GM19372 (cell line): ENCODE data around the gene UBALD2.
"Not testable (repeated sequence)": the region's sequence is repeated elsewhere in the genome, so short reads cannot be mapped to it uniquely, and the experiment has no call there.

Experiments
- ATAC-seq: cut with Tn5 transposase; IDR thresholded peaks from one replicate; pipeline ENCODE4 v1.9.1; 2021; ENCODE audit warnings: mild to moderate bottlenecking, low read depth, moderate library complexity; ENCODE audit not compliant: unreplicated experiment

The UBALD2 gene

DNA sequence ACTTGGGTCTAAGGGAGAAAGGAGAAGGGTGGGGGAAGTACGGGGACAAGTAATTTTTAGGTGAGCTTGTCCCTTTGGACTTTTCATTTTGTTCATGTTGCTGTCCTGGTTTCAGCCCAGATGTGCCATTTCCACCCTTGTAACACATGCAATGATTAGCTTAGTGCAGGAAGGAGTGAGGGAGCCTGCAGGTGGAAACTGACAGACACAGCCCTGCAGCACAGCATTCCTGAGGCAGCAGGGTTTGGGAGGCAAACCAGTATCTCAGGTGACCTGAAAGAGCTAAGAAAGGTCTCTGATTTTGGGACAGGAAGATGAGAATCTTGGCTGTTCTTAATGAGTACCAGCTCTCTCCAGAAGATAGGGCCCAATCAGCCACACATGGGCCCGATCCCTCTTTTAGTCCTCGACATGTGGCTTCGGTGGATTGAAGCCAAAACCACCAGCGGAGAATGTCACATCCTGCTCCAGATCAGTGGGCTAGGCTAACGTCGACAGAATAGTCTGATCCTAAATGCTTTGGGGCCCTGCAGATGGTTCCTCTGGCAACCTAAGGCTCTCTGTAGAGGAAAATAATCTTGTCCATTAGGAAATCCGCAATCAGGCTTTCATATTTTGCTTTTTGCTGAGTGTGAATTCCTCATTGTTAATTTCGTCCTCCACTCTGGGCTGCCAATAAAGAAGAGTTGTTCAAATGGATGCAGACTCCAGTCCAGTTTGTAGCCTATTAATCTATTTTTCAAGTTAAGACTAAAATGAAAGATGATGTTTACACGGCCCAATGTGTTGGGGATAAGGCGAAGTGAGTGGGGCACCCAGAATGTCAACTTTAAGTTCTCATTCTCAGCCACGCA, 21.1 kb upstream of the UBALD2 start:
- ATAC-seq: no peak

DNA sequence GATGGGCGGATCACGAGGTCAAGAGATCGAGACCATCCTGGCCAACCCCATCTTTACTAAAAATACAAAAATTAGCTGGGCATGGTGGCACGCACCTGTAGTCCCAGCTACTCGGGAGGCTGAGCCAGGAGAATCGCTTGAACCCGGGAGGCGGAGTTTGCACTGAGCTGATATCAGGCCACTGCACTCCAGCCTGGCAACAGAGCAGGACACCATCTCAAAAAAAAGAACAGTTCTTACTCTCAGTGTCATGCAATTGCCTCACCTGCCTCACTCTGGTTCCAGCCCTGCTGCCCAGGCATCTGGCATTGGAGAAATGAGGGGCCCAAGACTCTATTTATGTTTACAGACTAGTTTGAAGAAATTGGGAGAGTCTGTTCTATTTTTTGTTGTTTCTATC, 20.4 kb upstream of the UBALD2 start:
- ATAC-seq: not testable (repeated sequence)

DNA sequence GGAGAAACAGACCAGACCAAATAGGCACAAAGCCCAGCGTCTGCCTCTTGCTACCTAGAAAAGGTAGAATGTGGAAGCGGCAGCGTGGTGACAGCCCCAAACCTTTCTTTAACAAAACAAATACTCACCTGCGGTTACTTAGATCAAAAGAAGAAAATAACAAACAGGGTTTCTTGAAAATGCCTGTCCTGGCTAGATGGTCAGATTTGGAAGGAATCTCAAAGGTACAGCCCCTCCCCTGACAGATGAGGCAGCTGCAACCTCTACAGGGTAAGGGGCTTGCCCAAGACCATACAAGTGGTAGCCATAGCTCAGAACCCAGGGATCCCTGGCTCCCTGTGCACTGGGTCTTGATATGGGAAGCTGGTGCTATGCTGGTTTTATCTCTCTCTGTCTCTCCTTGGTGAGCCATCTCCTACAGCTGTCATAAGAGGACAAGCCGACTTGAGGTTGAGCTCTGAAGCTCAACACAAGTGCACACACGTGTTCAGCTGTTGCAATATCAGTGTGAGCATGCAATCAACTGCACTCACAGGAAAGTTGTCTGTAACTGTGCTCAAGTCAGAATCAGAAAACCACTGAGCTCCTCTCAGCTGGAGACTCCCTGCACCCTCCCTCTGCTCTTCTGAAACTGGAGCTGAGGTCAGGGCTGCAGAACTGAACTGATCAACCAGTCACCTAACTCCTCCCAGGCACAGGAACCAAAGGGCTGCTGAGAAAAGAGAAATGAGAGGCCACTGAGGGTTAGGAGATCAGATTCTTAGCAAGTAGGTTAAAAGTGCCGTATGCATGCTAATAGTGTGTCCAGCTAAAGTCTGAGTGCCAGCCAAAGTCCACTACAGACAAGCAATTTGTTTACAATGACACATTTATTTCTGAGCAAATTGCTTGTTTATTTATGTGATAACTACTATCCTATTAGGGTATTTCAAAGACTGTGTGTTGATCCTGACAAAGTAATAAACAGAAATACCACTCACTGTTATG, 18.8 kb upstream of the UBALD2 start:
- ATAC-seq: peak; percentile 92

DNA sequence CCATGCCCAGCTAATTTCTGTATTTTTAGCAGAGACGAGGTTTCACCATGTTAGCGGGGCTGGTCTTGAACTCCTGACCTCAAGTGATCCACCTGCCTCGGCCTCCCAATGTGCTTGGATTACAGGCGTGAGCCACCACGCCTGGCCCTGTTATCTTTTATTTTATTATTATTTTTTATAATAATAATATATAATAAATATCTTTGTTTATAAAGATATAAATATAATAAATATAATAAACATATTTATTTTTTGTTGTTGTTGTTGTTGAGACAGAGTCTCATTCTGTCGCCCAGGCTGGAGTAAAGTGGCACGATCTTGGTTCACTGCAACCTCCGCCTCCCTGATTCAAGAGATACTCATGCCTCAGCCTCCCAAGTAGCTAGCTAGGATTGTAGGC, 17.8 kb upstream of the UBALD2 start:
- ATAC-seq: no peak

DNA sequence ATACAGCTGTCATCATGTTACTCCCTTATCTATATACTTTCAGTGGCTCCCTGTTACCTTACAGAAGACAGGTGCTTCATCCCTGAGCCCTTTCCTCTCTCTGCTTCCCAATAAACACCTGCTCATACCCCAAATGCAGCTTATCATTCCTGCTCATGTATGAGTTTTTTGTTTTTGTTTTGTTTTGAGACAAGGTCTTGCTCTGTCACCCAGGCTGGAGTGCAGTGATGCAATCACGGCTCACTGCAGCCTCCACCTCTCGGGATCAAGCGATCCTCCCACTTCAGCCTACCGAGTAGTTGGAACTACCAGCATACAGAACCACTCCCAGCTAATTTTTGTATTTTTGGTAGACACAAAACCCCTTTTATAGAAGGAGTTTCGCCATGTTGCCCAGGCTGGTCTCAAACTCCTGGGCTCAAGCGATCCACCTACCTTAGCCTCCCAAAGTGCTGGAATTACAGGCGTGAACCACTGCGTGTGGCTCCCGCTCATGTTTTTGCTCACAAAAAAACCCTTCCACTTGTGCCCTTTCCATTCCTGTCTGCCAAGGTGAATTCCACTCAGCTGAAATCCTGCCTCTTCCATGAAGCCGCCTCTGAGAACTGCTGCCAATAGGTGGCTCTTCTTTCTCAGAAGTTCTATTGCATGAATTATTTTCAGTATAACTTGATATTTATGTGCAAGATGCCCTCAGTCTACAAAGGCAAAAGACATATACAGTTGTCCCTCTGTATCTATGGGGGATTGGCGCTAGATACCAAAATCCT, 16.9 kb upstream of the UBALD2 start:
- ATAC-seq: no peak

DNA sequence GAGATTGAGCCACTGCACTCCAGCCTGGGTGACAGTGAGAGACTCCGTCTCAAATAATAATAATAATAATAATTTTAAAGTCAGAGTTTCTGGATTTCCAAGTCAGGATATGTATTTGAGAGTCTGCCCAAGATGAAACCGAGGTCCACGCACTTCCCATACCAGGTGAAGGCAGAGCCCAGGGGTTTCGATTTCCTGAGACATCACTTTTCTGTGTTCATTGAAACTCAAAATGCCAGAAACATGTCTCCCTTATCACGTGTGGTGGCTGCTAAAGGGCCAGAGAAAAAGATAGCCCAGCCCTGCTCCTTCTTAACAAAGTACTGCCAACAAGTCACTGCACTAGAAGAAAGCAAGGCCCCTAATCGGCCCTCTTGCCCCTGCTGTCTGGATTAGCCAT, 15.0 kb upstream of the UBALD2 start:
- ATAC-seq: no peak

DNA sequence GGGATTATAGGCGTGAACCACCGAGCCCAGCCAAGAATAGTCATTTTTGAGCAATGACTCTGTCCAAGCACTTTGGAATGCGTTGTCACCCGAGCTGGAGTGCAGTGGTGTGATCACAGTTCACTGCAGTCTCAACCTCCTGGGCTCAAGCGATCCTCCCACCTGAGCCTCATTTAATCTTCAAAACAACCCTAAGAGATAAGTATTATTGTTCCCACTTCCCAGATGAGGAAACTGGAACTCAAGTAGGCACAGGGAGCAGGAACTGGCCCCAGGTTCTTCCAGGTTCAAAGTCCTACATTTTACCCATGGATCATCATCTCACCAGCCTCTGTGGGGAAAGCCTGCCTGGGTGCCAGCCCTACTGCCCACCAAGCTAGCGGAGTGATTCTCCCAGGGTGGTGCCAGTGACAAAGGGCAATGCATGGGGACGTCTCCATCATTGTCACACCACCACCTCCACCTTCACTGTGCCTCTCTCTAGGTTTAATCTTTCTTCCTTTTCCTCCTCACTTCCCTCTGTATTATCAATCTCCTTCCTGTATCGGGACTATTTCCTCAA, 13.6 kb upstream of the UBALD2 start:
- ATAC-seq: no peak

DNA sequence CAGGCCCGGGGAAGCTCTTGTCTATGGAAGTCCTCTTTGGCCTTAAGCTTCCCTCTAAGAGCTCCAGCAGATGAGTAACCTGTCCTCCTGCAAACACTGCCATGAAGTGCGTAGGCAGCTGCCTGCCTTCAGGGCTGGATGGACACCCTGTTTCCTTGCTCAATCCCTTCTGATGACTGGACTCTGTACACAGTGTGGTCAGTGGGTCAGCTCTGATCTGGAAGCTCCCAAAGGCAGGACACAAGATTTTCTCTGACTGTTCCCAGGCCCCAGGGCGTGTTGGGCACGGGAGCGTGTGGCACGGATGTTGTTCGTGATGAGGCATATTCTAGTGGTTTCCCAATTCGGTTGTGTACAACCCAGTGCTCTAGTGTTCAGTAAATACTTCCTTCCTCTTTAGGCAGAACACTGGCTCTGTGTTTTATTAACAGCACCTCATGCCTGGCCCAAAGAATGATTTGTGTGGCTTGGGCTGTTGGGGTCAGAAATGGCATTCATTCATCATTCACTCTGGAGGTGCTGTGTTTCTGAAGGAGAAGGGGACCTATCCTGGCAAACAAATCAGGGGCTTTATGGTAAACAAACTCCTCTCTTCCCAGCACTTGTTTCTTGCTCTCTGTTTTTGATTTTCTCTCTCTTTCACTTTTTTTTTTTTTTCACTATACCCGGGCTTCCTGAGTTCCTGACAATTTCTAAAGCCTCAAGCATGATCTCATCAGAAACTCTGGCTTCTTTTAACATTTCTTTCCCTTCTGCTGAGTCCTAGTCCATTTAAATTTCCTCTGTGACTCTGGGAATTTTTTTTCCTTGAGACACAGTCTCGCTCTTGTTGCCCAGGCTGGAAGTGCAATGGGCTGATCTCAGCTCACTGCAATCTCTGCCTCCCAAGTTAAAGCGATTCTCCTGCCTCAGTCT, 12.9 kb upstream of the UBALD2 start:
- no peak for ATAC-seq

DNA sequence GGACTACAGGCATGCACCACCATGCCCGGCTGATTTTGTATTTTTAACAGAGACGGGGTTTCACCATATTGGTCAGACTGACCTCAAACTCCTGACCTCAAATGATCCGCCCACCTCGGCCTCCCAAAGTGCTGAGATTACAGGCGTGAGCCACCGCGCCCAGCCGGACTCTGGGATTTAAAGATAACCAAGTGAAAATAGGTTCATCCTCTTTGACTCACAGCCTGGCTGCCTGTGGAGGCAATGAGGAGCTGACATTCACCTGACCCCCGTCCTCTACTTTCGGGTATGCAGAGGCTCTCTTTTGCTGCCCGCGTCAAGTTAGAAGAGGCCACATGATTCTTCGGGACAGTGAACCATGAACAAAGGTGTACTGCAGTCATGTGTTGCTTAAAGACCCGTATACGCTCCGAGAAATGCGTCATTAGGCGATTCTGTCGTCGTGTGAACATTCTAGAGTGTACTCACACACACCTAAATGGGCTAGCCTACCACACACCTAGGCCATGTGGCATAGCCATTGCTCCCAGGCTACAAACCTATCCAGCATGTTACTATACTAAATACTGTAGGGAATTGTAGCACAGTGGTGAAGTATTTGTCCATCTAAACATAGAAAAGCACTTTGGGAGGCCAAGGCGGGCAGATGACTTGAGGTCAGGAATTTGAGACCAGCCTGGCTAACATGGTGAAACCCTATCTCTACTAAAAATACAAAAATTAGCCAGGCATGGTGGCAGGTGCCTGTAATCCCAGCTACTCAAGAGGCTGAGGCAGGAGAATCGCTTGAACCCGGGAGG, 12.0 kb upstream of the UBALD2 start:
- not testable (repeated sequence) for ATAC-seq

DNA sequence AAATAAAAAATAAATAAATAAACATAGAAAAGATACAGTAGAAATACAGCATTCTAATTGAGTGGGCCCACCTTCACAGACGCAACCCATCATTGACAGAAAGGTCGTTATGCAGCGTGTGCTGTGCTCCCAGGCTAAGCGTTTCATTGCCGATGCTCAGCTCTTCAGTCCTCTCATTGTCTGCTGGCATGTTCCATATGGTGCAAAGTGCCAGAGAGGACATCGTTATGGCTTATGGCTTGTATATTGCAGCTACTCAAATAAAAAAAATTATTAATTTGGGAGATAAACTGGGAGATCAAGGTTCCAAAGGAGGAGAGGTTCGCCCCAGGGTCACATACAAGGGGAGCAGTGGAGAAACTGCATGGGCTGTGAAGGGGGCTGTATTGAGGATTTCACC, 11.3 kb upstream of the UBALD2 start:
- ATAC-seq: no peak

DNA sequence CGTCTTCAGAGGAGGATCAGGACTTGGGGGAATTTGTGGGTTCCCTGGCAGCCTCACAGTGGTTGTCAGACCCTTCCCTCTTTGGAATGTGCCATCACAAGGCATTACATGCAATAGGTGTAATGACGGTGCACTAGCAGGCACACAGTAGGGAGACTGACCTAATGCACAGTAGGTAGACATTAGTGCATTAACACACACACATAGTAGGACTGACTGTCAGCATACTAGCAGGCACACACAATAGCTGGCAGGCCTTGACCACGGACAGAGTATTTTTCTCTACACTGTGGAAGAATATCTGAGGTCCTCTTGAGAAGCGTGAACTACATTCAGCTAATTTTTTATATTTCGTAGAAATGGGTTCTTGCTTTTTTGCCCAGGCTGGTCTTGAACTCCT, 10.9 kb upstream of the UBALD2 start:
- no peak for ATAC-seq

DNA sequence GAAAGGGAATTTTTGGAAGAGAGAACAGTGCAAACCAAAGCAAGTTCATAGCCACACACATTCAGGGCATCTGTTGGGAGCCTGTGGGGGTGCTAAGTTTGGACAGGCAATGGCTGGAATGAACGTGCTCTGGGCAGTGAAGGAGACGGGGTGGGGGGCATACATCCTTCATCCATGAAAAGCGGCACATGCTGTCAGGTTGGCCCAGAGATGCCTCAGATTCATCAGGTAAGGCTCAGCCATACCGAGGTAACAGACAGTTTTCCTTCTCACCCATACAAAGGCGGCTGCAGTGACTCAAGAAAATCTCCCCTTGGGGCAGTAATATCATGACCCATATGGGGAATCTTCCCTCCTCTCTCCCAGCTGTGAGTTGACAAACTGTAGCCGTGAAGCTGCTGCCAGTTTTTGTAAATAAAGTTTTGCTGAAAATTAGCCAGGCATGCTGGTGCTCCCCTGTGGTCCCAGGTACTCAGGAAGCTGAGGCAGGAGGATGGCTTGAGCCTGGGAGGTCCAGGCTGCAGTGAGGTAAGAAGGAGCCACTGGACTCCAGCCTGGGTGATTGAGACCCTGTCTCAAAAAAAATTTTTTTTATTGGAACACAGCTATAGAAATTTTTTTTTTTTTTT, 9.2 kb upstream of the UBALD2 start:
- ATAC-seq: no peak

DNA sequence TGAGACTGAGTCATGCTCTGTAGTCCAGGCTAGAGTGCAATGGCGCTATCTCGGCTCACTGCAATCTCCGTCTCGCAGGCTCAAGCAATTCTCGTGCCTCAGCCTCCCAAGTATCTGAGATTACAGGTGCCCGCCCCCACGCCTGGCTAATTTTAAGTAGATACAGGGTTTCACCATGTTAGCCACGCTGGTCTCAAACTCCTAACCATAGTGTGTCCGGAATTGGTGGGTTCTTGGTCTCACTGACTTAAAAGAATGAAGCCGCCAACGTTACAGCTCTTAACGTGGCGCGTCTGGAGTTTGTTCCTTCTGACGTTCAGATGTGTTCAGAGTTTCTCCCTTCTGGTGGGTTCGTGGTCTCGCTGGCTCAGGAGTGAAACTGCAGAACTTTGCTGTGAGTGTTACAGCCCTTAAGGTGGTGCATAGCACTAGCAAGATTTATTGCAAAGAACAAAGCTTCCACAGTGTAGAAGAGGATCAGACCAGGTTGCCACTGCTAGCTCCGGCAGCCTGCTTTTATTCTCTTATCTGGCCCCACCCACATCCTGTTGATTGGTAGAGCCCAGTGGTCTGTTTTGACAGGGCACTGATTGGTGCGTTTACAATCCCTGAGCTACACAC, 8.6 kb upstream of the UBALD2 start:
- ATAC-seq: not testable (repeated sequence)

DNA sequence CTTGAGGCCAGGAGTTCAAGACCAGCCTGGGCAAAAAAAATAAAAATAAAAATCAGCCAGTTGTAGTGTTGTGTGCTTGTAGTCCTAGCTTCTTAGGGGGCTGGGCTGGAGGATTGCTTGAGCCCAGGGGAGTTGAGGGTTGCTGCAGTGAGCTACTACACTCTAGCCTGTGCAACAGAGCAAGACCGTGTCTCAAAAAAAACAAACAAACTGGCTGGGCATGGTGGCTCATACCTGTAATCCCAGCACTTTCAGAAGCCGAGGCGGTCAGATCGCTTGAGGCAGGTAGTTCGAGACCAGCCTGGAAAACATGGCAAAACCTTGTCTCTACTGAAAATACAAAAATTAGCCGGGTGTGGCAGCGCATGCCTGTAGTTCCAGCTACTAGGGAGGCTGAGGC, 4.9 kb upstream of the UBALD2 start:
- no peak for ATAC-seq

DNA sequence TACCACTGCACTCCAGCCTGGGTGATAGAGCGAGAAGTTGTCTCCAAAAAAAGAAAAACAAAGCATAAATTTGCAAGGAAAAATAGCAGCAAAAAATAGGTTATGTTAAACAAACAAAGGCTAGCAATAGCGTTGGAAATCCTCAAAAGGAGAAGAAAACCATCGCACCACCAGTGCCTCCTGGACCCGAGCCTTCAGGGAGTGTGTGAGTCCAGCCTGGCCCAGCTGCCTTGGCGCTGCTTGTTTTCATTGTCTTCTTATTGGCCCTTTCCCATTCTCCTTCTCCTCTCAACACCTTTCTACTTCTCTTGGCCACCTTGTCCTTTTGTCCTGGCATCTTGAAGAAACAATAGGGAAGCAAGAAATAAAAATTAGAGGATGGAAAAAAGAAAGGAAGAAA, 4.5 kb upstream of the UBALD2 start:
- no peak for ATAC-seq

DNA sequence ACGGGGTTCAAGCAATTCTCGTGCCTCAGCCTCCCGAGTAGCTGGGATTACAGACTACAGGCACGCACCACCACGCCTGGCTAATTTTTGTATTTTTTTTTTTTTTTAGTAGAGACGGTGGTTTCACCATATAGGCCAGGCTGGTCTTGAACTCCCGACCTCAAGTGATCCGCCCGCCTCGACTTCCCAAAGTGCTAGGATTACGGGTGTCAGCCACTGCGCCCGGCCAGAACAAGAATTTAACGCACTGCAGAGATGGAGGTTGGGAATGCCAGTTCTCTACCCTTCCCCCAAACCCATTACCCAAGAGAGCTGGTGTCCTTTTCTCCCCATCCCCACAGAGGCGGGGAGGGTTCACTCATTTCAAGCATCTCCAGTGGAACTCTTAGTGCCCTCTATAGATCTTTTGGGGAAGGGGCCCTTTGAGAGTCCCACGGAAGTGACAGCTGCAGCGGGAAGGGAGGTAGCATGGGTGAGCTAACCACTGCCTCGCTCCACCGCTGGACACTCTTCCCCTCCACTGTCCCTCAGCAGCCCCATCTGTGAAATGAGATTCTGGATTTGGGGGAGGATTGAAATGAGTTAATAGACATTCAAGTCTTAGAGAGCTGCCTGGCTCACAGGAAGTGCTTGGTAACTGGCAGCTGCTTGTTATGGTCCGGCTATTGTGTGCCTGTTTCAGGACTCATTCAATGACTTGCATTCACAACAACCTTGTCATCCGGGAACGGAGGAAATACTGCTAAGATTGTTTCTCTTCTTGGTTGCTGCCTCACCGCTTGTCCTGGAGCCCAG, 3.5 kb upstream of the UBALD2 start:
- ATAC-seq: no peak
